Measurements from ENCODE around the gene MAOA. TPM values are rescaled to one million over a fixed set of nuclear protein-coding genes. Genes with fewer than 3 reads are reported as not detected.
A peak's percentile ranks its signal among the peaks of the same experiment; 100 is the strongest.

Gene MAOA
- total RNA-seq, 1 donor from 2014 or later = 102 TPM

DNA sequence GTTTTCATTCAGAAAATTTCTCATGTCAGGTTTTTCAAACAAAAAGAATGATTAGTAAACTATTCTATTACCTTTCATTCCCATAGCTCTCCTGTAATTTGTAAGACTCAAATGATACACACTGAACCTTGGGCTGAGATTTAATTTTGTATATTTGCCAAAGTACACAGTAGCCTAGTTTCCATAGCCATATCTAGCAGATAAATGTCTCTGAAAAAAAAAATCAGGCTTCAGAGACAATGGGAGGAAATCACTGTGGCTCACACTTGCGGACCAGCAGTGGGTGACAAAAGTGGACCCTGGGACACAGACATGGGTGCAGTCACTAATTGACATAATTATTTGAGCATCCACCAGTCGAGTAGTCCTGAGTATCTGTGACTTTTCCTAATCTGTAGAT, 46.6 kb downstream of the MAOA start:
- intact Hi-C loops (cut with DNase I) = loop anchor here (10.0 kb wide), 1 partner anchor 48 kb away; the partner anchor contains the start of gene MAOA
- TF ChIP-seq, protein P1, sequence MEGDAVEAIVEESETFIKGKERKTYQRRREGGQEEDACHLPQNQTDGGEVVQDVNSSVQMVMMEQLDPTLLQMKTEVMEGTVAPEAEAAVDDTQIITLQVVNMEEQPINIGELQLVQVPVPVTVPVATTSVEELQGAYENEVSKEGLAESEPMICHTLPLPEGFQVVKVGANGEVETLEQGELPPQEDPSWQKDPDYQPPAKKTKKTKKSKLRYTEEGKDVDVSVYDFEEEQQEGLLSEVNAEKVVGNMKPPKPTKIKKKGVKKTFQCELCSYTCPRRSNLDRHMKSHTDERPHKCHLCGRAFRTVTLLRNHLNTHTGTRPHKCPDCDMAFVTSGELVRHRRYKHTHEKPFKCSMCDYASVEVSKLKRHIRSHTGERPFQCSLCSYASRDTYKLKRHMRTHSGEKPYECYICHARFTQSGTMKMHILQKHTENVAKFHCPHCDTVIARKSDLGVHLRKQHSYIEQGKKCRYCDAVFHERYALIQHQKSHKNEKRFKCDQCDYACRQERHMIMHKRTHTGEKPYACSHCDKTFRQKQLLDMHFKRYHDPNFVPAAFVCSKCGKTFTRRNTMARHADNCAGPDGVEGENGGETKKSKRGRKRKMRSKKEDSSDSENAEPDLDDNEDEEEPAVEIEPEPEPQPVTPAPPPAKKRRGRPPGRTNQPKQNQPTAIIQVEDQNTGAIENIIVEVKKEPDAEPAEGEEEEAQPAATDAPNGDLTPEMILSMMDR (IDR thresholded peaks at IDR 0.05) = no peak
- TF ChIP-seq POLR2A (IDR thresholded peaks at IDR 0.05) (no peak), POLR2AphosphoS5 (IDR thresholded peaks at IDR 0.05; ENCODE audit: insufficient read depth in 1 of 2, low read depth in 1 of 2) (no peak)

DNA sequence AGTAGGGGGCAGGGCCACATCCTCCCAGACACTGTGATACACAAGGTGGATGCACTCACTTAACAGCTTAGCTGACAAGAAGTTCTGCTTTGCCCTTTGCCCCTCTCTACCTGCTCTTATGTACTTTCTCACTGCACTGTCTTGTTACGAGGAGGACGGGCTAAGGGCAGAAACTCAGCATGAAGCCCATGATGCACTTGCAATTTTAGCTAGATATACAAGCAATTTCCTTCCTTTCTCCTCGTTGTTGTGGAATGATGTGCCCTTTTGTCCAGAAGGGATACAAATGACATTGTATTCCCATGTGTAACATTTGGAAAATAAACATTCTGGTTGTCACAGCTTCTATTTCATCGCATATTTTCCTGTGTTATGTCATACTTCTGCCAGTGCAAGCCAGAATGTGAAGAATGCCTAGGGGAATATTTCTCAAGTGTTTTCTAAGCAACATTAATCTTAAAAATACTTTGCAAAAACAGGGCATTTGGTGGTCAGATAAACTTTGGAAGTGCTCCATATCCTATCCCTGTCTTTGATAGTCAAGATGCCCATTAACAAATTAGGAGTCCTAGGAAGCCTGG, 47.2 kb downstream of the MAOA start:
- no peak for DNase-seq (ENCODE audit: extremely low spot score in 2 of 2)
- intact Hi-C loops (cut with DNase I) = loop anchor here (10.0 kb wide), 1 partner anchor 48 kb away; the partner anchor contains the start of gene MAOA
- Histone ChIP-seq H3K27ac (no peak overlapping the region), H3K9me3 (no peaks in the 10 kb centered on the region), H3K36me3 (no peaks in the 10 kb centered on the region), H3K4me3 (no peak overlapping the region), H3K27me3 (no peaks in the 10 kb centered on the region), H3K4me1 (peaks cover 17% of the 10 kb centered on the region)
- TF ChIP-seq POLR2AphosphoS5 (IDR thresholded peaks at IDR 0.05; ENCODE audit: insufficient read depth in 1 of 2, low read depth in 1 of 2) = peak in 1 of 2 donors; percentile 53
- TF ChIP-seq, protein P1 (IDR thresholded peaks at IDR 0.05) = no peak
- TF ChIP-seq POLR2A (IDR thresholded peaks at IDR 0.05) = no peak

More for the DNA sequence above, 46.6 kb downstream of the MAOA start:
- H3K4me1 ChIP-seq = peaks cover 11% of the 10 kb centered on the region
- no peaks in the 10 kb centered on the region for H3K27me3 ChIP-seq
- no peaks in the 10 kb centered on the region for H3K9me3 ChIP-seq
- DNase-seq (ENCODE audit: extremely low spot score in 2 of 2) = no peak
- no peak overlapping the region for H3K27ac ChIP-seq
- H3K36me3 ChIP-seq = no peaks in the 10 kb centered on the region
- H3K4me3 ChIP-seq = no peak overlapping the region

DNA sequence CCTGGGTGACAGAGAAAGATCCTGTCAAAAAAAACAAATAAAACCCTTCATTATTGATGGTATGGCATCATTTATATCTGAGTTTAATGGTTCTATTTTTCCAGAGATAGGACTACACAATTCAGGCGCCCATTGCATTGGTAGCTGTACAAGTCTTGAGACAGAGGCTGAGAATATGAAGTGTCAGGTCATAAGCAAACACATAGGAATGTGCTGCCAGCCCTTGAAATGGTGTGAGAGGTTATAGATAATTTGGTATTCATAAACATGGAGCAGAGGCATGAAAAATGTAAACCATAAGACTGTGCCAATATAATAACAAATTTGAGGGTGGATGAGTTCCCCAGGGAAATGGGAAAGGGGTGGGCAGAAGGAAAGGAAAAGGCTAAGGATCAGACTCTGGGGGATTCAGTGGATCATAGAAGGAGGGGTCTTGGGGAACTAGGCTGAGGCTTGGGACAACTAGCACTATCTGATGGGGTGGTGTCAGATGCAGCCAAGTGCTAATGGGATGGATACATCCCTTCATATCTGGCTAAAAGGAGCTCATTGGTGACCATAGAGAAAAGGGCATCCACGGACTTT, 50.8 kb downstream of the MAOA start:
- intact Hi-C loops (cut with DNase I) = loop anchor here (10.0 kb wide), 1 partner anchor 52 kb away; the partner anchor contains the start of gene MAOA
- no peak for DNase-seq (ENCODE audit: extremely low spot score in 2 of 2)
- no peaks in the 10 kb centered on the region for H3K27me3 ChIP-seq
- no peak overlapping the region for H3K4me3 ChIP-seq
- H3K27ac ChIP-seq = peak overlapping the region; percentile 49
- no peaks in the 10 kb centered on the region for H3K9me3 ChIP-seq
- no peak for TF ChIP-seq POLR2AphosphoS5 (IDR thresholded peaks at IDR 0.05; ENCODE audit: insufficient read depth in 1 of 2, low read depth in 1 of 2)
- TF ChIP-seq, protein P1 (IDR thresholded peaks at IDR 0.05) = no peak
- no peak for TF ChIP-seq POLR2A (IDR thresholded peaks at IDR 0.05)
- H3K4me1 ChIP-seq = peaks cover 23% of the 10 kb centered on the region
- no peaks in the 10 kb centered on the region for H3K36me3 ChIP-seq

DNA sequence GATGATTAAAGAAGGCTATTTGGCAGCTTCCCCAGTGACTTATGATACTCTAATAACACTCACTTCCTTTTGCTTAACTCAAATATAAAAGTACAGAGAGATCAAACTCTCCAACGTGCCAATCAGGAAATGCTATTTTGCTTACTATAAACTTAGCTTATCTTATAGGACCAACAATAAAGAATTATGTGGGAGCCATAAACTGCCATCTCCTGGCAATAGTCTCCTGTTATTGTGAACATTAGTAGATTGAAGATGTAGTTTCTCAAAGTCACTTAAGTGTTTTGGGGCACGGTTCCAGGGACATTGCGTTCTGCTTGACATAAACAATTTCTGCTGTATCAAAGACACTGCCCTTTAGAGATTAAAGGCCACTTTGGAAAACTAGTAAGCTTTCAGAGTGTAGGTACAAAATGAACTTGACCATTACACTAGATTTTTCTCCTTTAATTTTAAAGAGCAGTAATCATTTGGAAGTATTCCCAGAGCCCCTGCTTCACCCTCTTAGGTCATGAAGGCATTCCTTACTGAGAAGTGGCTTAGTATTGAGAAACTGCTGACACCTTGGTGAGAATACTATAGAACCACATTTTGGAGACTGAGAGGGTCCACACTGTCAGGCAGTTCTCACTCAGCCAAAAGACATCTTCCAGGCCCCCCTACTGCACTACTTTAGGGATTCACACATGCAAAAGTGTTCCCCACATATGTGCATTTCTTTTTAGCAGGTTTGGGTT, 51.9 kb downstream of the MAOA start:
- Histone ChIP-seq H3K27me3 (no peaks in the 10 kb centered on the region), H3K4me3 (no peak overlapping the region), H3K9me3 (no peaks in the 10 kb centered on the region), H3K27ac (peak overlapping the region; percentile 49), H3K36me3 (no peaks in the 10 kb centered on the region), H3K4me1 (peaks cover 14% of the 10 kb centered on the region)
- TF ChIP-seq POLR2A (IDR thresholded peaks at IDR 0.05) (no peak), POLR2AphosphoS5 (IDR thresholded peaks at IDR 0.05; ENCODE audit: insufficient read depth in 1 of 2, low read depth in 1 of 2) (peak in 1 of 2 donors; percentile 77)
- no peak for DNase-seq (ENCODE audit: extremely low spot score in 2 of 2)
- intact Hi-C loops (cut with DNase I) = loop anchor here (10.0 kb wide), 1 partner anchor 53 kb away; the partner anchor contains the start of gene MAOA

DNA sequence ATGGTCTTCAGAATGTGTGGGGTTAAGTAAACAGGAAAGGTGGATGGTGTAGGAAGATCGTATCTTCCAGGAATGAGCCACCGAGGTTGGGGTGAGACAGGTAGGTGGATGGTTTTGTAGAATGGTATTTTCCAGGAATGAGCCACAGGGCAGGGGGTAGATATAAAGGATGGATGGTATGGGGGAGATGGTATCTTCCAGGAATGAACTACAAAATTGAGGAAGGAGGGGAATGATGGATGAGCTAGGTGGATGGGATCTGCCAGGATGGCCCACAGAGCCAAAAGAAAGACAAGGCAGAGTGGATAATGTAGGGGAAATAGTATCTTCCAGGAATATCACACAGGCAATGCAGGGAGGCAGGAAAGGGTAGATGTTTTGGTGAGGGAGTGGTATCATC, 60.0 kb downstream of the MAOA start:
- Histone ChIP-seq H3K27ac (no peak overlapping the region), H3K27me3 (no peaks in the 10 kb centered on the region), H3K4me3 (no peak overlapping the region), H3K9me3 (no peaks in the 10 kb centered on the region), H3K36me3 (no peaks in the 10 kb centered on the region), H3K4me1 (no peaks in the 10 kb centered on the region)
- TF ChIP-seq, protein P1 (IDR thresholded peaks at IDR 0.05) = no peak
- TF ChIP-seq POLR2AphosphoS5 (IDR thresholded peaks at IDR 0.05; ENCODE audit: insufficient read depth in 1 of 2, low read depth in 1 of 2) (no peak), POLR2A (IDR thresholded peaks at IDR 0.05) (no peak)
- DNase-seq (ENCODE audit: extremely low spot score in 2 of 2) = no peak
- intact Hi-C loops (cut with DNase I) = no loop called here
